ENCODE data around the gene GBGT1.
"Not testable (repeated sequence)": the region's sequence is repeated elsewhere in the genome, so short reads cannot be mapped to it uniquely, and the experiment has no call there.

The GBGT1 gene

GRCh38 chr9:133195029-133195428, 31.3 kb upstream of the GBGT1 start:
- no peak for DNase-seq (ENCODE audit: low read depth)

GRCh38 chr9:133194597-133194996, 30.9 kb upstream of the GBGT1 start:
- DNase-seq (ENCODE audit: low read depth), result no peak

GRCh38 chr9:133191989-133192388, 28.3 kb upstream of the GBGT1 start:
- DNase-seq (ENCODE audit: low read depth), result no peak

GRCh38 chr9:133189826-133190225, 26.1 kb upstream of the GBGT1 start:
- no peak for DNase-seq (ENCODE audit: low read depth)

- DNase-seq (ENCODE audit: low read depth), result no peak
Measured at GRCh38 chr9:133188843-133189180, 25.1 kb upstream of the GBGT1 start.

GRCh38 chr9:133188006-133188842, 24.5 kb upstream of the GBGT1 start:
- no peak for DNase-seq (ENCODE audit: low read depth)

GRCh38 chr9:133187561-133188005, 23.9 kb upstream of the GBGT1 start:
- DNase-seq (ENCODE audit: low read depth), result no peak

- DNase-seq (ENCODE audit: low read depth), result no peak
Measured at GRCh38 chr9:133186736-133187135, 23.0 kb upstream of the GBGT1 start.

GRCh38 chr9:133184971-133185370, 21.3 kb upstream of the GBGT1 start:
- no peak for DNase-seq (ENCODE audit: low read depth)

GRCh38 chr9:133182151-133182550, 18.4 kb upstream of the GBGT1 start:
- no peak for DNase-seq (ENCODE audit: low read depth)

GRCh38 chr9:133181561-133181960, 17.8 kb upstream of the GBGT1 start:
- no peak for DNase-seq (ENCODE audit: low read depth)

- DNase-seq (ENCODE audit: low read depth), result no peak
Measured at GRCh38 chr9:133180953-133181352, 17.2 kb upstream of the GBGT1 start.

- no peak for DNase-seq (ENCODE audit: low read depth)
Measured at GRCh38 chr9:133173056-133173455, 9.3 kb upstream of the GBGT1 start.

- no peak for DNase-seq (ENCODE audit: low read depth)
Measured at GRCh38 chr9:133171161-133171961, 7.6 kb upstream of the GBGT1 start.

GRCh38 chr9:133170716-133171115, 7.0 kb upstream of the GBGT1 start:
- DNase-seq (ENCODE audit: low read depth), result no peak

GRCh38 chr9:133169687-133170086, 6.0 kb upstream of the GBGT1 start:
- DNase-seq (ENCODE audit: low read depth), result not testable (repeated sequence)

GRCh38 chr9:133169102-133169501, 5.4 kb upstream of the GBGT1 start:
- DNase-seq (ENCODE audit: low read depth), result no peak

GRCh38 chr9:133168432-133168831, 4.7 kb upstream of the GBGT1 start:
- no peak for DNase-seq (ENCODE audit: low read depth)

- DNase-seq (ENCODE audit: low read depth), result no peak
Measured at GRCh38 chr9:133167769-133168168, 4.1 kb upstream of the GBGT1 start.

GRCh38 chr9:133167096-133167730, 3.5 kb upstream of the GBGT1 start:
- DNase-seq (ENCODE audit: low read depth), result no peak

GRCh38 chr9:133166392-133166791, 2.7 kb upstream of the GBGT1 start:
- no peak for DNase-seq (ENCODE audit: low read depth)

GRCh38 chr9:133165452-133165730, 1.7 kb upstream of the GBGT1 start:
- DNase-seq (ENCODE audit: low read depth), result no peak

GRCh38 chr9:133164191-133164590, 477 bp upstream of the GBGT1 start:
- DNase-seq (ENCODE audit: low read depth), result no peak
